ENCODE data around the gene OR2V1. TPM values are rescaled to one million over a fixed set of nuclear protein-coding genes. Genes with fewer than 3 reads are reported as not detected.

Gene OR2V1
- total RNA-seq, 5 donors from 2014 or later (not counting 1 experiment from before 2014, with no cell fraction given) = not detected

- POLR2A ChIA-PET = no interaction called here
- Mint-ChIP-seq H3K27ac (no peak overlapping the region), H3K36me3 (no peaks in the 10 kb centered on the region), H3K9me3 (no peaks in the 10 kb centered on the region), H3K4me3 (no peak overlapping the region), H3K4me1 (peaks cover 36 to 62% (median 51%) of the 10 kb centered on the region in 3 donors), H3K27me3 (peaks cover 8 to 93% of the 10 kb centered on the region in 2 donors)
- ATAC-seq (replicated peaks in 1 of 4) = no peak
- CTCF ChIA-PET = interaction anchor here in 1 of 2 donors (1.8 kb wide), 1 partner anchor 24 kb away, joined by 4 read pairs; no protein-coding TSS in a partner anchor
- DNase-seq = peak in 2 of 35 experiments; percentile 20 to 53
- Histone ChIP-seq H3K9me3 (no peaks in the 10 kb centered on the region), H3K36me3 (ENCODE audit: control insufficient read depth in 2 of 2, extremely low read depth in 1 of 2, insufficient read depth in 1 of 2, low read length in 1 of 2) (no peaks in the 10 kb centered on the region), H3K4me1 (ENCODE audit: control insufficient read depth in 1 of 2, extremely low read depth in 1 of 2, insufficient read depth in 2 of 2, low read length in 2 of 2) (peaks cover 6 to 33% of the 10 kb centered on the region in 2 experiments), H3K4me3 (ENCODE audit: control insufficient read depth in 1 of 2, extremely low read depth in 1 of 2, low read length in 1 of 2) (no peak overlapping the region), H3K27ac (ENCODE audit: low read length) (no peak overlapping the region), H3K27me3 (replicated peaks in 1 of 2; ENCODE audit: control insufficient read depth in 2 of 2, extremely low read depth in 1 of 2, insufficient read depth in 2 of 2, low read length in 1 of 2) (peaks cover 25 to 74% of the 10 kb centered on the region in 2 experiments)
- 35% methylated on average over 5 of the region's 11 CpGs for WGBS (ENCODE audit: insufficient coverage)
Observed at GRCh38 chr5:181167814-181168488, 37.0 kb upstream of the OR2V1 start.

- H3K27ac Mint-ChIP-seq = no peak overlapping the region
- peaks cover 2 to 28% of the 10 kb centered on the region in 2 experiments for H3K4me1 ChIP-seq (ENCODE audit: control insufficient read depth in 1 of 2, extremely low read depth in 1 of 2, insufficient read depth in 2 of 2, low read length in 2 of 2)
- peaks cover 30 to 57% (median 45%) of the 10 kb centered on the region in 3 donors for H3K4me1 Mint-ChIP-seq
- DNase-seq (peak in 1 of 35 experiments; percentile 23), ATAC-seq (replicated peaks in 1 of 4) (no peak)
- no peak overlapping the region for H3K4me3 ChIP-seq (ENCODE audit: control insufficient read depth in 1 of 2, extremely low read depth in 1 of 2, low read length in 1 of 2)
- no peaks in the 10 kb centered on the region for H3K9me3 ChIP-seq
- H3K36me3 Mint-ChIP-seq = no peaks in the 10 kb centered on the region
- ChIA-PET CTCF (no interaction called here), POLR2A (no interaction called here)
- peaks cover 8 to 91% of the 10 kb centered on the region in 2 donors for H3K27me3 Mint-ChIP-seq
- 100% methylated on average over 1 of the region's 6 CpGs for WGBS (ENCODE audit: insufficient coverage)
- H3K9me3 Mint-ChIP-seq = no peaks in the 10 kb centered on the region
- H3K27me3 ChIP-seq (replicated peaks in 1 of 2; ENCODE audit: control insufficient read depth in 2 of 2, extremely low read depth in 1 of 2, insufficient read depth in 2 of 2, low read length in 1 of 2) = peaks cover 18 to 74% of the 10 kb centered on the region in 2 experiments
- H3K36me3 ChIP-seq (ENCODE audit: control insufficient read depth in 2 of 2, extremely low read depth in 1 of 2, insufficient read depth in 1 of 2, low read length in 1 of 2) = no peaks in the 10 kb centered on the region
- no peak overlapping the region for H3K27ac ChIP-seq (ENCODE audit: low read length)
- H3K4me3 Mint-ChIP-seq = no peak overlapping the region
Observed at GRCh38 chr5:181166812-181167733, 36.1 kb upstream of the OR2V1 start.

GRCh38 chr5:181164076-181164952, 33.3 kb upstream of the OR2V1 start:
- CTCF ChIA-PET = no interaction called here

GRCh38 chr5:181163487-181164075, 32.6 kb upstream of the OR2V1 start:
- Mint-ChIP-seq H3K4me3 (peak overlapping the region in 1 of 3 donors; percentile 63), H3K27ac (peak overlapping the region in 1 of 2 donors; percentile 34), H3K4me1 (peaks cover 32 to 50% (median 44%) of the 10 kb centered on the region in 3 donors), H3K9me3 (no peaks in the 10 kb centered on the region), H3K27me3 (peaks cover 4 to 67% of the 10 kb centered on the region in 2 donors), H3K36me3 (no peaks in the 10 kb centered on the region)
- peaks cover 2 to 39% of the 10 kb centered on the region in 2 experiments for H3K4me1 ChIP-seq (ENCODE audit: control insufficient read depth in 1 of 2, extremely low read depth in 1 of 2, insufficient read depth in 2 of 2, low read length in 2 of 2)
- no peaks in the 10 kb centered on the region for H3K36me3 ChIP-seq (ENCODE audit: control insufficient read depth in 2 of 2, extremely low read depth in 1 of 2, insufficient read depth in 1 of 2, low read length in 1 of 2)
- no peak for ATAC-seq (replicated peaks in 1 of 4)
- H3K9me3 ChIP-seq = no peaks in the 10 kb centered on the region
- CTCF ChIA-PET = interaction anchor here in 1 of 2 donors (0.7 kb wide), 1 partner anchor 63 kb away, joined by 3 read pairs; no protein-coding TSS in a partner anchor
- peak in 1 of 35 experiments; percentile 22 for DNase-seq
- H3K27ac ChIP-seq (ENCODE audit: low read length) = no peak overlapping the region
- POLR2A ChIA-PET = no interaction called here
- peaks cover 5 to 57% of the 10 kb centered on the region in 2 experiments for H3K27me3 ChIP-seq (replicated peaks in 1 of 2; ENCODE audit: control insufficient read depth in 2 of 2, extremely low read depth in 1 of 2, insufficient read depth in 2 of 2, low read length in 1 of 2)
- 53% methylated on average over 10 of the region's 16 CpGs for WGBS (ENCODE audit: insufficient coverage)
- no peak overlapping the region for H3K4me3 ChIP-seq (ENCODE audit: control insufficient read depth in 1 of 2, extremely low read depth in 1 of 2, low read length in 1 of 2)

More at GRCh38 chr5:181164076-181164952, 33.3 kb upstream of the OR2V1 start:
- DNase-seq (no peak), ATAC-seq (replicated peaks in 1 of 4) (no peak)
- Histone ChIP-seq H3K4me1 (ENCODE audit: control insufficient read depth in 1 of 2, extremely low read depth in 1 of 2, insufficient read depth in 2 of 2, low read length in 2 of 2) (peaks cover 2 to 39% of the 10 kb centered on the region in 2 experiments), H3K27me3 (replicated peaks in 1 of 2; ENCODE audit: control insufficient read depth in 2 of 2, extremely low read depth in 1 of 2, insufficient read depth in 2 of 2, low read length in 1 of 2) (peaks cover 7 to 57% of the 10 kb centered on the region in 2 experiments), H3K9me3 (no peaks in the 10 kb centered on the region), H3K36me3 (ENCODE audit: control insufficient read depth in 2 of 2, extremely low read depth in 1 of 2, insufficient read depth in 1 of 2, low read length in 1 of 2) (no peaks in the 10 kb centered on the region), H3K4me3 (ENCODE audit: control insufficient read depth in 1 of 2, extremely low read depth in 1 of 2, low read length in 1 of 2) (peak overlapping the region in 1 of 2 donors; percentile 11), H3K27ac (ENCODE audit: low read length) (no peak overlapping the region)
- 24% methylated on average over 36 of the region's 52 CpGs for WGBS (ENCODE audit: insufficient coverage)
- H3K36me3 Mint-ChIP-seq = no peaks in the 10 kb centered on the region
- H3K27me3 Mint-ChIP-seq = peaks cover 8 to 72% of the 10 kb centered on the region in 2 donors
- no peaks in the 10 kb centered on the region for H3K9me3 Mint-ChIP-seq
- peaks cover 33 to 55% (median 45%) of the 10 kb centered on the region in 3 donors for H3K4me1 Mint-ChIP-seq
- POLR2A ChIA-PET = no interaction called here
- peak overlapping the region in 1 of 3 donors; percentile 63 for H3K4me3 Mint-ChIP-seq
- no peak overlapping the region for H3K27ac Mint-ChIP-seq

GRCh38 chr5:181161534-181162175, 30.7 kb upstream of the OR2V1 start:
- Histone ChIP-seq H3K36me3 (ENCODE audit: control insufficient read depth in 2 of 2, extremely low read depth in 1 of 2, insufficient read depth in 1 of 2, low read length in 1 of 2) (no peaks in the 10 kb centered on the region), H3K9me3 (no peaks in the 10 kb centered on the region), H3K27ac (ENCODE audit: low read length) (peak overlapping the region; percentile 80), H3K4me1 (ENCODE audit: control insufficient read depth in 1 of 2, extremely low read depth in 1 of 2, insufficient read depth in 2 of 2, low read length in 2 of 2) (peaks cover 0 to 39% of the 10 kb centered on the region in 2 experiments), H3K27me3 (replicated peaks in 1 of 2; ENCODE audit: control insufficient read depth in 2 of 2, extremely low read depth in 1 of 2, insufficient read depth in 2 of 2, low read length in 1 of 2) (peaks cover under 1 to 53% of the 10 kb centered on the region in 2 experiments), H3K4me3 (ENCODE audit: control insufficient read depth in 1 of 2, extremely low read depth in 1 of 2, low read length in 1 of 2) (peak overlapping the region in 1 of 2 donors; percentile 43)
- ChIA-PET POLR2A (interaction anchor here in 1 of 2 donors (0.6 kb wide), 1 partner anchor 657 kb away, joined by 3 read pairs; no protein-coding TSS in a partner anchor), CTCF (interaction anchor here (0.6 to 1.1 kb wide), 2 partner anchors 23 to 24 kb away, joined by 3 read pairs; no protein-coding TSS in a partner anchor)
- WGBS (ENCODE audit: insufficient coverage) = 96% methylated on average over 2 of the region's 4 CpGs
- DNase-seq = no peak
- Mint-ChIP-seq H3K36me3 (no peaks in the 10 kb centered on the region), H3K27ac (peak overlapping the region in 1 of 2 donors; percentile 80), H3K4me3 (peak overlapping the region in 1 of 3 donors; percentile 75), H3K27me3 (peaks cover 4 to 47% of the 10 kb centered on the region in 2 donors), H3K4me1 (peaks cover 29 to 42% (median 35%) of the 10 kb centered on the region in 3 donors), H3K9me3 (no peaks in the 10 kb centered on the region)
- ATAC-seq (replicated peaks in 1 of 4) = no peak

Data from T-cell (primary cell).